Glutamatergic neuron (in vitro differentiated cells): ENCODE data around the gene MYCT1. TPM values are rescaled to one million over a fixed set of nuclear protein-coding genes. Genes with fewer than 3 reads are reported as not detected.
"Not testable (repeated sequence)": the region's sequence is repeated elsewhere in the genome, so short reads cannot be mapped to it uniquely, and the experiment has no call there.

ENCODE experiments used
- DNase-seq: peaks from one replicate; pipeline ENCODE4 v3.0.0; 2022
- H3K27ac Mint-ChIP-seq: one replicate; pipeline ENCODE4 v1.8.0; 2020; ENCODE audit warnings: mild to moderate bottlenecking, mixed read lengths, inconsistent platforms; ENCODE audit not compliant: unreplicated experiment
- H3K27me3 Mint-ChIP-seq: one replicate; pipeline ENCODE4 v1.8.0; 2020; ENCODE audit warnings: mild to moderate bottlenecking, moderate library complexity, mixed read lengths, inconsistent platforms; ENCODE audit not compliant: unreplicated experiment
- H3K36me3 Mint-ChIP-seq: one replicate; pipeline ENCODE4 v1.8.0; 2020; ENCODE audit warnings: mild to moderate bottlenecking, mixed read lengths, inconsistent platforms; ENCODE audit not compliant: unreplicated experiment
- H3K4me1 Mint-ChIP-seq: one replicate; pipeline ENCODE4 v1.8.0; 2020; ENCODE audit warnings: mild to moderate bottlenecking, low read depth, mixed read lengths, inconsistent platforms; ENCODE audit not compliant: unreplicated experiment
- H3K4me3 Mint-ChIP-seq: one replicate; pipeline ENCODE4 v1.8.0; 2020; ENCODE audit warnings: mild to moderate bottlenecking, mixed read lengths, inconsistent platforms; ENCODE audit not compliant: unreplicated experiment
- H3K9me3 Mint-ChIP-seq: one replicate; pipeline ENCODE4 v1.8.0; 2020; ENCODE audit warnings: mild to moderate bottlenecking, moderate library complexity, mixed read lengths, inconsistent platforms; ENCODE audit not compliant: unreplicated experiment
- CTCF ChIP-seq: fragments of 200-600 bp; sonication (generic); IDR thresholded peaks from one replicate; pipeline ENCODE4 v1.5.0; 2021; ENCODE audit not compliant: partially characterized antibody, unreplicated experiment
- total RNA-seq: library from RNA; stranded (reverse); fragmentation: NEBNext Ultra II Directional; extraction: Animal tissue kit (Norgen Biotek cat#: 25700); gene quantifications from one replicate; pipeline ENCODE4 v1.2.1, GENCODE V29; 2021; ENCODE audit not compliant: unreplicated experiment

MYCT1 gene
- total RNA-seq, 1 donor from 2014 or later = not detected

- no peak overlapping the region for H3K4me3 Mint-ChIP-seq
- DNase-seq = no peak
- H3K27me3 Mint-ChIP-seq = no peaks in the 10 kb centered on the region
- H3K9me3 Mint-ChIP-seq = no peaks in the 10 kb centered on the region
- no peaks in the 10 kb centered on the region for H3K36me3 Mint-ChIP-seq
- no peaks in the 10 kb centered on the region for H3K4me1 Mint-ChIP-seq
- no peak for TF ChIP-seq CTCF
- H3K27ac Mint-ChIP-seq = no peak overlapping the region
Observed at GRCh38 chr6:152671171-152671570, 26.5 kb upstream of the MYCT1 start.

DNA sequence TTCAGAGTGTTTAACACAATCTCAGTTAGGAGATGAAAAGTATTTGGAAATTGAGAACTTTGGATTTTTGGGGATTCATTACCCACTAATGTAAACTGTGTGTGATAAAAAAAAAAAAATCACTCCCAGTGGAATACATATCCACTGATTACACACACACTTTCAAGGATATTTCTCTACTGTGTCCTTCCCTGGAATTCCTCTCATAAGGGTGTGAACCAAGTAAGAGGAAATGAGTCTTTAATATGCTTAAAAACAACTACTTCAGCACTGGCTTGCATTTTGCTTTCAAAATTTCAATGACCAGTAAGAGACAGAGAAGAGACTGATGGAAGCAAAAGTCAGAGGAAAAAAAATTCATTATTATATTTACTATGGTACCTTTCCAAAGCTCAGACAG is 24.5 kb upstream of the MYCT1 start:
- Mint-ChIP-seq H3K4me1 (no peaks in the 10 kb centered on the region), H3K9me3 (no peaks in the 10 kb centered on the region), H3K4me3 (no peak overlapping the region), H3K27me3 (no peaks in the 10 kb centered on the region), H3K27ac (no peak overlapping the region), H3K36me3 (no peaks in the 10 kb centered on the region)
- TF ChIP-seq CTCF = no peak
- no peak for DNase-seq

DNA sequence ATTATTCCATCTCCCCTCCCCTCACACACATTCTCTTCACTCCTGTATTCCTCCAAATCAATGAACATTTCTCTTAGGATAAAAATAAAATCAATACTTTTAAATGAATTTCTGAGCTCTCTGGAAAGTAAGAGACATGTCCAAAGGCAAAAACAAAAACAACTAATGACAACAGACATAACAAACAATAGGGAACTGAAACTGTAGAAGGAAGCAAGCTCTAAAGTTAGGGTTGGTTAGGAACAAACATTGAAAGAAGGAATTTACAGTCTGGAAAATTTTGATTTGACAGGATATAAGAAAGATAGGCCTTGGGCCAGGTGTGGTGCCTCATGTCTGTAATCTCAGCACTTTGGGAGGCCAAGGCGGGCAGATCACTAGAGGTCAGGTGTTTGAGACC is 17.5 kb upstream of the MYCT1 start:
- no peak for TF ChIP-seq CTCF
- Mint-ChIP-seq H3K27ac (no peak overlapping the region), H3K36me3 (no peaks in the 10 kb centered on the region), H3K9me3 (no peaks in the 10 kb centered on the region), H3K4me1 (peaks cover 3% of the 10 kb centered on the region), H3K4me3 (no peak overlapping the region), H3K27me3 (peaks cover 1% of the 10 kb centered on the region)
- no peak for DNase-seq

DNA sequence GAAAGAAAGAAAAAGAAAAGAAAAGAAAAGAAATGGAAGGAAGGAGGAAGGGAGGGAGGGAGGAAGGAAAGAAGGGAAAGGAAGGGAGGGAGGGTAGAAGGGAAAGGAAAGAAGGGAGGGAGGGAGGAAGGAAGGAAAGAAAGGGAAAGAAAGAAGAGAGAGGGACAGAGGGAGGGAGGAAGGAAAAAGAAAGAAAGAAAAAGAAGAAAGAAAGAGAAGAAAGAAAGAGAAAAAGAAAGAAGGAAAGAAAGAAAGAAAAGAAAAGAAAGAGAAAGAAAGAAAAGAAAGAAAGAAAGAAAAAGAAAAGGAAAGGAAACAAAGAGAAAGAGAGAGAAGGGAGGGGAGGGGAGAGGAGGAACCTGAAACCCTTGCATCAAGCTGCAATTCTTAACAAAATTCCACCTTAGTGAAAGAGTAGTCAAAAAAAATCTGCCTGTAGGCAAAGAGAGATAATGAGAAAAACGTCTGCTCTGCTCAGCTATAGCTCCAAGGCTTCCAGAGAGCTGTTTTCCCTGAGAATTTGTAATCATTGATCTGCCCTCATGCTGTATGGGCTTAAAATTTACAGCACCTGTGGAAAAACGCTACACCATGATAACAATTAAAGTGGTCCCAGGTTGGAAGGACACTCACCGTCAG is 16.7 kb upstream of the MYCT1 start:
- Mint-ChIP-seq H3K36me3 (no peaks in the 10 kb centered on the region), H3K4me3 (no peak overlapping the region), H3K4me1 (peaks cover 3% of the 10 kb centered on the region), H3K27me3 (peaks cover 1% of the 10 kb centered on the region), H3K9me3 (no peaks in the 10 kb centered on the region), H3K27ac (no peak overlapping the region)
- no peak for DNase-seq
- TF ChIP-seq CTCF = no peak

DNA sequence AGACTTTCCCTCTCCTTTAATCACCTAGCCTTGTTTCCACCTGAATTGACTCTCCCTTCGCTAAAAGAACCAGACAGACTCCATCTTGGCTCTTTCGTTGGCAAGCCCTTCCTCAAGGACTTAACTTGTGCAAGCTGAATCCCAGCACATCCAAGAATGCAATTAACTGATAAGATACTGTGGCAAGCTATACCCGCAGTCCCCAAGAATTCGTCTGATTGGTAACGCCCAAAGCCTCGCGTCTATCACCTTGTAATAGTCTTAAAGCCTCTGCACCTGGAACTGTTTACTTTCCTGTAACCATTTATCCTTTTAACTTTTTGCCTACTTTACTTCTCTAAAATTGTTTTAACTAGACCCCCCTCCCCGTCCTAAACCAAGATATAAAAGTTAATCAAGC is 15.6 kb upstream of the MYCT1 start:
- DNase-seq = no peak

GRCh38 chr6:152682935-152683334 is 14.8 kb upstream of the MYCT1 start:
- H3K27ac Mint-ChIP-seq, H3K4me1 Mint-ChIP-seq, H3K9me3 Mint-ChIP-seq, DNase-seq, H3K36me3 Mint-ChIP-seq, H3K27me3 Mint-ChIP-seq, H3K4me3 Mint-ChIP-seq: not testable (repeated sequence)

More for the DNA sequence above, 15.6 kb upstream of the MYCT1 start:
- Mint-ChIP-seq H3K27ac (no peak overlapping the region), H3K27me3 (peaks cover 1% of the 10 kb centered on the region), H3K9me3 (no peaks in the 10 kb centered on the region), H3K4me3 (no peak overlapping the region), H3K36me3 (no peaks in the 10 kb centered on the region), H3K4me1 (peaks cover 3% of the 10 kb centered on the region)
- TF ChIP-seq CTCF = no peak
